C4-2B (cell line): ENCODE results near the gene PEX3.

Experiments used
- H3K27ac ChIP-seq: fragments of 450-650 bp; 2 replicates; pipeline ENCODE4 v1.5.1; 2017
- CTCF ChIP-seq: fragments of 450-650 bp; conservative IDR thresholded peaks from 2 replicates; pipeline ENCODE4 v1.5.1; 2017; ENCODE audit warnings: mild to moderate bottlenecking
- ZFX ChIP-seq: fragments of 450-650 bp; IDR thresholded peaks from 2 replicates; pipeline ENCODE4 v1.6.1; 2017

The PEX3 gene

GRCh38 chr6:143498428-143498827, 47.8 kb downstream of the PEX3 start:
- no peak for TF ChIP-seq ZFX
- no peak for TF ChIP-seq CTCF
- H3K27ac ChIP-seq: no peak overlapping the region

DNA sequence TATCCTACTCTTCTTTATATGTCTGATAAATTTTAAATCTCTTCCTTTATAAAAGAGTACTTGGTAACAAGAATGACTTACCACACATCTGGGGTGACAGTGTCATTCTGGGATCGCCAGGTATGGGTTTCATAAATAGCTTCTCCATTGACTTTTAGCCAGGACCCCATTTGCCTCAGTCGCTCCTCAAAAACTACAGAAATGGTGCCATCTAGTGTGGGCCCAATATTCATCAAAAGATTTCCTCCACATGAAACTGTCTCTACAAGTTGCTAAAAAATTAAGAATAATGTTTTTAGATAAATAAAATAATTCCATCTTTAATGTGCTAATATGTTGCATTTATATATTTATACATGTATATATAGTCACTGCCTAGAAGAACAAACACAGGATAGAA, 51.2 kb downstream of the PEX3 start:
- peak; percentile 23 for TF ChIP-seq CTCF
- TF ChIP-seq ZFX: no peak
- H3K27ac ChIP-seq: no peak overlapping the region

DNA sequence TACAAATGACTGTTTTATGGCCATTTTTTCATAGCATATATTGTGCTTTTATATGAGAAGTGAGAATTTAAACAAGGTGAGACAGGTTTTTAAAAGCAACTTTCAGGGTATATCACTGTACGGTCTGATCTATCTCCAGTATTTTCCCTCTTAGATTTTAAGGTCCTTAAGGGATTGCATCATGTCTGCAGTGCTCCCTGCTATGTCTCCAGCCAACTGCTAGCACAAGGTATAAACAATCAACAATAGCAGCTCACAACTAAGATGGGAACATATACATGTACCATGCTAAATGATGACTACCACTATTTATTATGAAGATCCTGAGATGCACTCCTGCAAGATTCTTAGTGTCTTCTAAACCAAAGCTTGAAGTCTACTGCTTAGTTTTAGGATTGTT, 53.8 kb downstream of the PEX3 start:
- TF ChIP-seq ZFX (no peak), CTCF (no peak)

GRCh38 chr6:143505111-143505510, 54.5 kb downstream of the PEX3 start:
- TF ChIP-seq CTCF (no peak), ZFX (no peak)
- no peak overlapping the region for H3K27ac ChIP-seq

More for the DNA sequence above, 53.8 kb downstream of the PEX3 start:
- H3K27ac ChIP-seq: no peak overlapping the region

DNA sequence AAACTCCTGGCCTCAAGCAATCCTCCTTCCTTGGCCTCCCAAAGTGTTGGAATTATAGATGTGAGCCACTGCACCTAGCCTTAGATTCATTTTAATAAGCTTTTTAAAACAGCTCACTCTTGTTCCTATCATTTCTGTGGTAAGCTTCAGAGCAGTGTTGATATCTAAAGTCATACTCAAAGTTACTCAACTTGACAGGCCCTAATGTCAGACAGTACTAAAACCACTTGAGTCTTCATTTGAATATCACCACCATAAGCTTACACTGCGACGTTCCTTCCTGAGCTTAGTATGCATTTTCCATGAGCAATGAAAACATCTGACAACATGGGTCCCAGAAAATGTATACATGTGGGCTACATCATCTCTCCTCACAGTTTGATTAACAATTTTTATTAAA, 54.9 kb downstream of the PEX3 start:
- TF ChIP-seq CTCF (no peak), ZFX (no peak)
- H3K27ac ChIP-seq: no peak overlapping the region

GRCh38 chr6:143506199-143506598, 55.6 kb downstream of the PEX3 start:
- TF ChIP-seq CTCF: no peak
- TF ChIP-seq ZFX: no peak

DNA sequence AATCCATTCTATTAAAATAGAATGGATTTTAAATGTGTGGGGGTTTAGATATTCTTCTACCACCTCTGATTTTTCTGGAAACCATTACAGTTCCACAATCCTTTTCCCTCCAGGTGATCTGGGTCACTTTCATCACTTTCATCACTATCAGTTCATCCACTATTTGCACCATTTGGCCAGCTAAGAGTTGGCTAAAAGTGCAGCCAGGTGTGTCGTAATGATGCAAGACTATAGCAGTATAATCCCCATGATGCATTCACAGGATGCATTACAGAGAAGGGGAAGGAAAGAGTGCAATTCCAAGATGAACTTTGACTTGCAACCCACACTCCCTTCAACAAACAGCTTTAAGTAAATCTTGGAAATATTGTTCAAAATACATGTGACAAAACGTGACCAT, 56.0 kb downstream of the PEX3 start:
- TF ChIP-seq ZFX (no peak), CTCF (no peak)

More at GRCh38 chr6:143506199-143506598, 55.6 kb downstream of the PEX3 start:
- H3K27ac ChIP-seq: no peak overlapping the region

More for the DNA sequence above, 56.0 kb downstream of the PEX3 start:
- H3K27ac ChIP-seq: no peak overlapping the region
